Panc1 (cell line): ENCODE measurements around the gene BMI1. TPM values are rescaled to one million over a fixed set of nuclear protein-coding genes. Genes with fewer than 3 reads are reported as not detected.

Experiments used
- ATAC-seq: fragments of 200-7000 bp; cut with Tn5 transposase; 2 replicates; pipeline ENCODE4 v1.9.1; 2020; ENCODE audit warnings: mild to moderate bottlenecking, moderate library complexity
- BruUV-seq: library from RNA; stranded (reverse); fragments of 400-500 nt; replicated peaks from 2 replicates; lab custom pipeline; 2021; lab: Mats Ljungman, UMichigan
- CTCF ChIA-PET: fragments of 300-600 bp; sonication (Branson Sonifier 250); formaldehyde crosslinking; loops from one replicate; lab custom pipeline; 2022; ENCODE audit warnings: antibody characterized with exemption; lab: Charles Lee
- POLR2A ChIA-PET: fragments of 300-600 bp; sonication (Branson Sonifier 250); formaldehyde crosslinking; loops from one replicate; lab custom pipeline; 2022; ENCODE audit warnings: antibody characterized with exemption; lab: Charles Lee
- DNase-seq: peaks from one replicate; pipeline ENCODE4 v3.0.0-alpha.2; 2010; ENCODE audit warnings: low read depth, low spot score
- H3K27ac ChIP-seq: 2 replicates; pipeline ENCODE4 v1.5.1; 2011; ENCODE audit warnings: mild to moderate bottlenecking, low read length, inconsistent platforms
- H3K27me3 ChIP-seq: fragments of 200-500 bp; sonication (Bioruptor generic); 2 replicates; pipeline ENCODE4 v1.6.0; 2014; ENCODE audit warnings: low read length, inconsistent platforms; ENCODE audit not compliant: control insufficient read depth, insufficient read depth
- H3K36me3 ChIP-seq: fragments of 200-500 bp; sonication (Bioruptor generic); 2 replicates; pipeline ENCODE4 v1.5.1; 2014; ENCODE audit warnings: inconsistent platforms, mild to moderate bottlenecking, low read length, moderate library complexity; ENCODE audit not compliant: control insufficient read depth, insufficient read depth
- H3K4me1 ChIP-seq: 2 replicates; pipeline ENCODE4 v1.5.1; 2011; ENCODE audit warnings: inconsistent platforms, mild to moderate bottlenecking, low read length, moderate library complexity; ENCODE audit not compliant: control insufficient read depth, insufficient read depth
- H3K4me3 ChIP-seq, 2 experiments: 2 replicates each; pipeline ENCODE4 v1.5.1; 2011 to 2012; ENCODE audit warnings: low read depth in 2 of 2, low read length in 2 of 2, mild to moderate bottlenecking in 2 of 2, inconsistent platforms in 1 of 2, moderate library complexity in 1 of 2
- H3K9me3 ChIP-seq: fragments of 200-500 bp; sonication (Bioruptor generic); 2 replicates; pipeline ENCODE4 v1.5.1; 2014; ENCODE audit warnings: low read depth, mild to moderate bottlenecking, inconsistent platforms, low read length, moderate library complexity; ENCODE audit not compliant: control insufficient read depth, insufficient read depth
- CTCF ChIP-seq: fragments of 450-650 bp; IDR thresholded peaks from 2 replicates; pipeline ENCODE4 v1.5.1; 2017; ENCODE audit warnings: mild to moderate bottlenecking
- POLR2AphosphoS5 ChIP-seq: IDR thresholded peaks from 2 replicates; pipeline ENCODE4 v1.6.1; 2012; ENCODE audit warnings: mild to moderate bottlenecking, low read depth, low read length, moderate library complexity
- SIN3A ChIP-seq: IDR thresholded peaks from 2 replicates; pipeline ENCODE4 v1.6.1; 2012; ENCODE audit warnings: low read depth, mild to moderate bottlenecking, low read length, moderate library complexity, borderline replicate concordance; ENCODE audit not compliant: insufficient read depth
- TCF7L2 ChIP-seq: IDR thresholded peaks from 2 replicates; pipeline ENCODE4 v1.6.1; 2011; ENCODE audit warnings: mild to moderate bottlenecking, low read depth, low read length, inconsistent platforms
- in situ Hi-C: cut with HindIII; loops from 2 replicates; pipeline ENCODE4 v1.10.0; 2016; ENCODE audit warnings: low sequenced_read_pairs, low pct_unique_long_range_greater_than_20kb
- intact Hi-C: fragments of 100-400 bp; cut with micrococcal nuclease; formaldehyde crosslinking; loops from one replicate; pipeline ENCODE4 v1.10.0; 2022; ENCODE audit not compliant: unreplicated experiment
- total RNA-seq: library from RNA; stranded (reverse); gene quantifications from one replicate; pipeline ENCODE4 v1.2.1, GENCODE V29; 2021; ENCODE audit not compliant: unreplicated experiment
- TF ChIP-seq, protein P1 (sequence below), 2 experiments: IDR thresholded peaks; 2 replicates each; pipeline ENCODE4 v1.6.1; 2011 to 2012; ENCODE audit warnings: low read depth in 2 of 2, control low read depth in 1 of 2, low read length in 1 of 2, mild to moderate bottlenecking in 1 of 2, moderate library complexity in 1 of 2; ENCODE audit not compliant: insufficient read depth in 1 of 2

The BMI1 gene
- total RNA-seq, 1 experiment from 2014 or later: 55.1 TPM

DNA sequence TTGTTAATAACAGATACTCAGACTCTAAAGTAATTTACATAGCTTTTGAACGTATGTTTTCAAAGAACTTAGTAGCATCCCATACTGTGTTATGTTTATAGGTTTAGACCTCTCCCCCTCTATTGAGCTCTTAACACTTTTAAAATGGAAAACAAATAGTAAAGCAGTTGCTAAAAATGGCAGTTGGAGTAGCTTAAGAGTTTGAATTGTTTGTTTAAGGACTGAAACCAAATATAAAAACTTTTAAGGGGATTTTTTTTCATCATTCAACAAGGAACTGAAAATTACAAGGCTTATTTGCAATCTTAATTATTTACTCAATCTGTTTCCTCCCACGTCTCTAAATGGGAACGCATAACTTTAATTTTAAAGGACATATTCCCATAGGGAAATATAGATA, 22.8 kb downstream of the BMI1 start:
- no peak for ATAC-seq
- no peaks in the 10 kb centered on the region for H3K9me3 ChIP-seq
- BruUV-seq: no TSS peak
- CTCF ChIA-PET: no interaction called here
- in situ Hi-C loops (no loop called here), intact Hi-C loops (no loop called here)
- H3K27ac ChIP-seq: no peak overlapping the region
- TF ChIP-seq TCF7L2 (no peak), SIN3A (no peak), CTCF (no peak), POLR2AphosphoS5 (no peak)
- TF ChIP-seq, protein P1, sequence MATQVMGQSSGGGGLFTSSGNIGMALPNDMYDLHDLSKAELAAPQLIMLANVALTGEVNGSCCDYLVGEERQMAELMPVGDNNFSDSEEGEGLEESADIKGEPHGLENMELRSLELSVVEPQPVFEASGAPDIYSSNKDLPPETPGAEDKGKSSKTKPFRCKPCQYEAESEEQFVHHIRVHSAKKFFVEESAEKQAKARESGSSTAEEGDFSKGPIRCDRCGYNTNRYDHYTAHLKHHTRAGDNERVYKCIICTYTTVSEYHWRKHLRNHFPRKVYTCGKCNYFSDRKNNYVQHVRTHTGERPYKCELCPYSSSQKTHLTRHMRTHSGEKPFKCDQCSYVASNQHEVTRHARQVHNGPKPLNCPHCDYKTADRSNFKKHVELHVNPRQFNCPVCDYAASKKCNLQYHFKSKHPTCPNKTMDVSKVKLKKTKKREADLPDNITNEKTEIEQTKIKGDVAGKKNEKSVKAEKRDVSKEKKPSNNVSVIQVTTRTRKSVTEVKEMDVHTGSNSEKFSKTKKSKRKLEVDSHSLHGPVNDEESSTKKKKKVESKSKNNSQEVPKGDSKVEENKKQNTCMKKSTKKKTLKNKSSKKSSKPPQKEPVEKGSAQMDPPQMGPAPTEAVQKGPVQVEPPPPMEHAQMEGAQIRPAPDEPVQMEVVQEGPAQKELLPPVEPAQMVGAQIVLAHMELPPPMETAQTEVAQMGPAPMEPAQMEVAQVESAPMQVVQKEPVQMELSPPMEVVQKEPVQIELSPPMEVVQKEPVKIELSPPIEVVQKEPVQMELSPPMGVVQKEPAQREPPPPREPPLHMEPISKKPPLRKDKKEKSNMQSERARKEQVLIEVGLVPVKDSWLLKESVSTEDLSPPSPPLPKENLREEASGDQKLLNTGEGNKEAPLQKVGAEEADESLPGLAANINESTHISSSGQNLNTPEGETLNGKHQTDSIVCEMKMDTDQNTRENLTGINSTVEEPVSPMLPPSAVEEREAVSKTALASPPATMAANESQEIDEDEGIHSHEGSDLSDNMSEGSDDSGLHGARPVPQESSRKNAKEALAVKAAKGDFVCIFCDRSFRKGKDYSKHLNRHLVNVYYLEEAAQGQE (IDR thresholded peaks at IDR 0.05; ENCODE audit: insufficient read depth in 1 of 2, low read depth in 2 of 2, low read length in 1 of 2): no peak
- POLR2A ChIA-PET: no interaction called here
- H3K4me3 ChIP-seq: no peak overlapping the region
- H3K36me3 ChIP-seq: no peaks in the 10 kb centered on the region
- no peaks in the 10 kb centered on the region; the same call in 1 of the 2 replicates for H3K4me1 ChIP-seq
- peaks cover 27% of the 10 kb centered on the region for H3K27me3 ChIP-seq
- no peak for DNase-seq

DNA sequence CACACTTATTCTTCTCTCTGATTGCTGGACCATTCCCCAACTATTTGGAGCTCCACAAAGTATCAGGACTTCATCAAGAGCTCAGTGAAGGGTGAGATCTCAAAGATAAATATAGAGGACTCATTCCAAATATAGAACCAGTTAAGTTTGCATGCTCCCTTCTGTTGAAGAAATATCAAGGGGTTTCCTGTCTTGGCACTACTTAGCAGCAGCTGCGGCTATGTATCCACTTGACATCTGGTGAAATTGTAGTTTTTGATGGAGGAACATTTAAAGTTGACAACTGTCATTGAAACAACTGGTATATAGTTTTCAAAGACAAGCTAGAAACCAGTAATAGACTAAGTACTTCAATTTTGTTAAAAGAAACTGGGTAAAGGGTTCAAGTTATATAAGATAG, 23.4 kb downstream of the BMI1 start:
- BruUV-seq: no TSS peak
- Histone ChIP-seq H3K9me3 (no peaks in the 10 kb centered on the region), H3K36me3 (no peaks in the 10 kb centered on the region), H3K4me3 (no peak overlapping the region), H3K27ac (no peak overlapping the region), H3K4me1 (no peaks in the 10 kb centered on the region; the same call in 1 of the 2 replicates), H3K27me3 (peaks cover 26% of the 10 kb centered on the region)
- no peak for ATAC-seq
- TF ChIP-seq SIN3A (no peak), CTCF (no peak), POLR2AphosphoS5 (no peak), TCF7L2 (no peak)
- TF ChIP-seq, protein P1 (IDR thresholded peaks at IDR 0.05; ENCODE audit: insufficient read depth in 1 of 2, low read depth in 2 of 2, low read length in 1 of 2): no peak
- no peak for DNase-seq
- ChIA-PET CTCF (no interaction called here), POLR2A (no interaction called here)
- intact Hi-C loops: no loop called here
- in situ Hi-C loops: no loop called here
